ENCODE data around the gene NF2.
A peak's percentile ranks its signal among the peaks of the same experiment; 100 is the strongest.

- TF ChIP-seq LEF1 (IDR thresholded peaks at IDR 0.05; ENCODE audit: borderline replicate concordance) (no peak), PKNOX1 (IDR thresholded peaks at IDR 0.05) (peak; percentile 72), BHLHE40 (IDR thresholded peaks at IDR 0.05; ENCODE audit: borderline replicate concordance) (no peak), CTBP1 (IDR thresholded peaks at IDR 0.05; ENCODE audit: borderline replicate concordance) (no peak), SUZ12 (IDR thresholded peaks at IDR 0.05) (no peak), ELF4 (IDR thresholded peaks at IDR 0.05) (no peak), SP1 (IDR thresholded peaks at IDR 0.05) (no peak), FOXM1 (IDR thresholded peaks at IDR 0.05; ENCODE audit: borderline replicate concordance) (no peak), L3MBTL2 (conservative IDR thresholded peaks at IDR 0.05) (no peak), NFRKB (IDR thresholded peaks at IDR 0.05) (no peak), ZNF384 (IDR thresholded peaks at IDR 0.05) (no peak), FOXK2 (IDR thresholded peaks at IDR 0.05) (no peak), FOXA1 (IDR thresholded peaks at IDR 0.05) (no peak)
These were observed 103.1 kb downstream of the NF2 start for GRCh38 chr22:29706486-29706885.

Measured in HEK293T (cell line).